HS-27A (cell line): Measurements from ENCODE around the gene NCF4.
A peak's percentile ranks its signal among the peaks of the same experiment; 100 is the strongest.

Experiments used
- DNase-seq: peaks from one replicate; pipeline ENCODE4 v3.0.0-alpha.2; 2012; ENCODE audit warnings: low read depth, missing footprints

NCF4 gene

DNA sequence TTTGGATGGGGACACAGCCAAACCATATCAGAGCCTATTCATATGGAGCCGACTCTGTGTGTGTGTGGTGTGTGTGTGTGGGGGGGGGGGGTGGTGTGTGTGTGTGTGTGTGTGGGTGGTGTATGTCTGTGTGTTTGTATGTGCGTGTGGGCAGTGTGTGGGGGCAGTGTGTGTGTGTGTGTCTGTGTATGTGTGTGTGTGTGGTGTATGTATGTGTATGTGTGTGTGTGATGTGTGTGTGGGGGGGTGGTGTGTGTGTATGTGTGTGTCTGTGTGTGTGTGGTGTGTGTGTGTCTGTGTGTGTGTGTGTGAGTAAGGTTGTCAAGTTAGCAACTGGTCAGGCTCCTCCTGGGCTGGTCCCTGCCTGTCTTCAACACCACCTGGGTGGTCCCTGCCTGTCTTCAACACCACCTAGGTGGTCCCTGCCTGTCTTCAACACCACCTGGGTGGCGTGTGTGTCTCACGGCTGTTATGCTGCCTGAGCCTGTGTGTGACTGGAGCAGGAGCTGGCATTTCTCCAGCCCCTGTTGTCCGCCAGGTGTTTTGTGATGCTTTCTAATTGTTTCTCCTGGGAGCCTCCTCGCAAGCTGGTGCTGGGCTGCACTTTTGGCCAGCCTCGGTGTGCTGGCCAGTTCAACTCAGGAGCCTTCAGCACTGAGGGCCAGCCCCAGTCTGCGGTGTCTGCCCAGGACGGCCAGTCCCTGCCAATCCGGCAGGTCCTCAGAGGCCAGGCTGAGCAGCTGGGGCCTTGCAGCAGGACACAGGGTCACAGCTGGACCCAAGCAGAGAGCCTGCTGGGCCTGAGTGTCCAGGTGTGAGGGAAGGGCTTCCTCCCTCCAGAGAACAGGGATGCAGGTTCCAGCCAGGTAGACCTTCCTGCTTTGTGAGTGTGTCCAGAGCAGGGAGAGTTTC, 22.4 kb upstream of the NCF4 start:
- DNase-seq = no peak

- no peak for DNase-seq
Measured at GRCh38 chr22:36839356-36840073, 21.3 kb upstream of the NCF4 start.

DNA sequence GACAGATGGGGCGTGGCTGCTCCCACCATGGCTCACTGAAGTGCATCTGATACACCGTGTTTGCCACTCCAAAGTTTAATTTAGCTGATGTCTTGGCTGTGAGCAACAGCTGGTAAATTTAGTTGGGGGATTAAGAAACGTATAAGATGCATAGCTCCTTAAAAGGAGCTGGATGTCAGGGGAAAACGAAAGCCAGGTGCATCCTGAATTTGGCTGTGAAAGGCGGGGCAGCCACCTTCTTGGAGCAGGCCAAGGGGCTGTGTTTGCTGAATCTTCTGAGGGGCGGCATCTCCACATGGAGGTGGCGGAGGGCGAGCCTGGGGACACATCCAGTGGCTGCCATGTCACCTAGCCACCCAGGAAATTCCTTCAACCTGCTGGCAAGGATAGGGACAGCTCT, 20.7 kb upstream of the NCF4 start:
- DNase-seq = no peak

DNA sequence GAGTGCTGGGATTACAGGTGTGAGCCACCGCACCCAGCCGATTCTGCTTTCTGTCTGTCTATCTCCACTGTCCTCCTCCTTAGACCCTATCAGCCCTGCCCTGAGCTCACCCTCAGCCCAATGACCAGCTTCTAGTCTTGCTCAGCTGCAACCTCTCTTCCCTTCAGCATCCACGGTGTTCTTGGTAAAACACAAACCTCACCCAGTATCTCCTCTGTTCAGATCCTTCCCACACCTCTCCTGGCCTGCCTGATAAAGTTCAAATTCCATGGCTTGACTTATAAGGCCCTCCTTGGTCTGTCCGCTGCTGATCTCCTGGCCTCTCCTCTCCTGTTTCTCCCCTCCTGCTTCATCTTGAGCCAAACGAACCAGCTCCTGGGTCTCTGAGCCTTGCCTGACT, 14.5 kb upstream of the NCF4 start:
- no peak for DNase-seq

- no peak for DNase-seq
Measured at GRCh38 chr22:36846949-36847348, 13.9 kb upstream of the NCF4 start.

- no peak for DNase-seq
Measured at GRCh38 chr22:36850056-36850455, 10.8 kb upstream of the NCF4 start.

GRCh38 chr22:36850682-36851081, 10.1 kb upstream of the NCF4 start:
- DNase-seq = no peak

DNA sequence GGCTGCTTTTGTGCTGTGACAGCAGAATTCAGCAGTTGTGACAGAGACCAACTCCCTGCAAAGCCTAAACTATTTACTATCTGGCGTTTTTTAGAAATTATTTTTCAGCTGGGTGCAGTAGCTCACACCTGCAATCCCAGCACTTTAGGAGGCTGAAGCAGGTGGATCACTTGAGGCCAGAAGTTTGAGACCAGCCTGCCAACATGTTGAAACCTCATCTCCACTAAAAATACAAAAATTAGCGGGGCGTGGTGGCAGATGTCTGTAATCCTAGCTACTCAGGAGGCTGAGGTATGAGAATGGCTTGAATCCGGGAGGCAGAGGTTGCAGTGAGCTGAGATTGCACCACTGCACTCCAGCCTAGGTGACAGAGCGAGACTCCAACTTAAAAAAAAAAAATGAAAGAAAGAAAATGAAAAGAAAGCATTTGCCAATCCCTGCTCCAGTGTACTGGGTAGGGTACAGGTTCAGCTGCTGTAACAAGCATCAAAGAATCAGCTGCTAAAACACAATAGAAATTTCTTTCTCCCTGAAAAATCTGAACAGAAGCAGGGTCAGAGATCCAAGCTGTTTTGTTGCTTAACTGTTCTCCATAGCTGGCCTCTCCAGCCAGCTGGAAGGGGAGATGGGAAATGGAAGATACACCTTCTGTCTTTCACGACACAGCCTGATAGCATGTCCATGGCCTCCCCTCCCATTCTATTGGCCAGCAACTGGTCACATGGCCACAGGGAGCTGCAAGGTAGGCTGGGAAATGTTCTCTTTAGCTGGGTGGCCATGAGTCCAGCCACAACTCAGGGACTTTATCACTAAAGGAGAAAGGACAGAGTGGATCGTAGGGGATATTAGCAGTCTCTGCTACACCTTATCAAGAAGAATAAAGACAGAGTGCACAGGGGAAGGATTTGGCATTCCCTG, 8.5 kb upstream of the NCF4 start:
- no peak for DNase-seq

GRCh38 chr22:36853407-36854099, 7.3 kb upstream of the NCF4 start:
- no peak for DNase-seq

- no peak for DNase-seq
Measured at GRCh38 chr22:36855478-36855877, 5.3 kb upstream of the NCF4 start.

- DNase-seq = peak; percentile 43
Measured at GRCh38 chr22:36856121-36856791, 4.5 kb upstream of the NCF4 start.

GRCh38 chr22:36856792-36857135, 4.0 kb upstream of the NCF4 start:
- no peak for DNase-seq

DNA sequence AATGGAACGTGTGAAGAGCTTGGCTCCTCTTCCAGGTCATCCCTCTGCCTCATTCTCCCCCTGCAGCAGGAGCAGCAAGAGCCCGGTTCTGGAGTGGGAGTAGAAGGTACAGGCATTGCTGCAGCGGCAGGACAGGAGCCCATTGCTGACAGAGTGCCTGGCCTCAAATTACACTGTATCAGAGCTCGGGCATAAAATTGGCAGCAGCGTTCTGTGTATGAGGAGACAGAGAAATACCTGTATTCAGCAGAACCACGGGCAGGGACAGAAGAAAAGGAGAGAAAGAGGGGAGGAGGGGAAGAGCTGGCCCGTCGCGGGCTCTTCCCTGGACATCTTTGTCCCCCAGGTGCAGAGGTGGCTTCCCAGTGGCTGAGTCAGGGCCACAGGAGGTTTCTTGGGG, 2.6 kb upstream of the NCF4 start:
- no peak for DNase-seq

GRCh38 chr22:36858966-36859365, 1.8 kb upstream of the NCF4 start:
- DNase-seq = no peak

GRCh38 chr22:36860017-36860416, 789 bp upstream of the NCF4 start:
- no peak for DNase-seq

GRCh38 chr22:36860438-36860820, 377 bp upstream of the NCF4 start:
- DNase-seq = no peak

GRCh38 chr22:36862251-36863242, 1.7 kb downstream of the NCF4 start:
- DNase-seq = no peak

GRCh38 chr22:36863281-36863680, 2.5 kb downstream of the NCF4 start:
- DNase-seq = no peak

GRCh38 chr22:36863979-36864378, 3.2 kb downstream of the NCF4 start:
- DNase-seq = no peak
